Stimulated activated naive CD8-positive, alpha-beta T cell treated with anti-CD3 and anti-CD28 coated beads, Interleukin-15, amount 100 ng/mL, for 72 hours (primary cell): Measurements from ENCODE around the gene PCBP2.
A peak's percentile ranks its signal among the peaks of the same experiment; 100 is the strongest.
"Not testable (repeated sequence)": the region's sequence is repeated elsewhere in the genome, so short reads cannot be mapped to it uniquely, and the experiment has no call there.

Source experiments
- ATAC-seq: fragments of 150-1000 bp; cut with Tn5 transposase; 2 replicates; pipeline ENCODE4 v1.10.0; 2021; ENCODE audit warnings: mild to moderate bottlenecking, moderate library complexity
- DNase-seq, 2 donors: peaks; one replicate each; pipeline ENCODE4 v3.0.0; 2021 to 2022
- H3K27ac Mint-ChIP-seq, 2 donors: one replicate each; pipeline ENCODE4 v1.8.0; 2022; ENCODE audit warnings: mild to moderate bottlenecking in 2 of 2, mixed read lengths in 2 of 2, moderate library complexity in 2 of 2
- H3K27me3 Mint-ChIP-seq: one replicate; pipeline ENCODE4 v1.8.0; 2022; ENCODE audit warnings: mixed read lengths
- H3K4me1 Mint-ChIP-seq: one replicate; pipeline ENCODE4 v1.8.0; 2022; ENCODE audit warnings: mild to moderate bottlenecking, mixed read lengths
- H3K4me3 Mint-ChIP-seq, 2 donors: one replicate each; pipeline ENCODE4 v1.8.0; 2022; ENCODE audit warnings: mild to moderate bottlenecking in 2 of 2, mixed read lengths in 2 of 2, moderate library complexity in 1 of 2
- H3K9me3 Mint-ChIP-seq, 2 donors: one replicate each; pipeline ENCODE4 v1.8.0; 2022; ENCODE audit warnings: mixed read lengths in 2 of 2

PCBP2 gene

DNA sequence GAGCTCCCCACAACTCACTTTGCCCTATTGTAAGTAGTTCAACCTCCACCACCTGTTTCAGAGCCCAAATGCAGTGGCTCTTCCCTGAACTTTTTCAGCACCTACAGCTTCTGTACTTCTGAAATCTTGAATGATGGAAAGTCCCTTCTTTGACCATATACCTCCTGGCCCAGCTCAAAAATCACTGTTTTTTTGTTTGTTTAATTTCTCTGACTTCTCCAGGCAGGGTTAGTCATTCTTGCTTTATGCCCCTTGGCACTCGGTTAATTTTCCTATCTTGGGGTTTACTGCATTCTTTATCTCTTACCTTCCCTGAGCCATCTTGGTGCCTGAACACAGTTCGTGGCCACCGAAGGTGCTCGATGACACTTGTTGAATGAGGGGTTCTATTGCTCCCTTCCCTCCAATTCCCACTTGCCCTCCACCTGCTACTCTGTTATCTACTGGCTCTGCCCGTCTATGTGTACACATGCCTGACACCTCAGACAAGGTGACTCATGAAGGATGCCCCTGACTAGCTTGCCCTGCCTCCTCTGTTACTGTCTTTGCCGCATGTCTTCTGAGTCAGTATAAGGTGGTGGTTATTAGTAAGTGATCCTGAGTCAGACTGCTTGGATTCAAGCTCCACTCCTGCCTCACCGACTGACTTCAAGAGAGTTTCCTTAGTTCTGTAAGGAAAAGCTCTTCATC is 23.9 kb upstream of the PCBP2 start:
- Mint-ChIP-seq H3K27me3 (no peaks in the 10 kb centered on the region), H3K9me3 (no peaks in the 10 kb centered on the region), H3K4me1 (peaks cover 10% of the 10 kb centered on the region), H3K27ac (peak overlapping the region in 1 of 2 donors; percentile 63), H3K4me3 (no peak overlapping the region)
- DNase-seq (peak; percentile 20 to 42), ATAC-seq (peak; percentile 97)

DNA sequence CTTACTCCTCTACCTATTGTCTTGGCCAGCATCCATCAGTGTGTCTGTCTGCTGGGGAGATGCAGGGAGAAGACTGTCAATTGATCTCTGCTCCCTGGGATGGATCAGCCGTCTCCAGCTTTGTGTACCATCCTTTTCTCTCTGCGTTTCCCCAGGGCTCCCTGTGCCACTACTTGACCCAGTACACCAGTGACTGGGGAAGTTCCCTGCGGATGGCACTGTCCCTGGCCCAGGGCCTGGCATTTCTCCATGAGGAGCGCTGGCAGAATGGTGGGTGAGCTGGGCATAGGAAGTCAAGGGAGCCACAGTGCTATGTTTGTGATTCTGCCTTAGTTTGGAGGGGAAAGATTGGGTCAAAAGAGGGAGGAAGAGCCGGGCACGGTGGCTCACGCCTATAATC is 23.2 kb upstream of the PCBP2 start:
- ATAC-seq, result no peak
- Mint-ChIP-seq H3K9me3 (no peaks in the 10 kb centered on the region), H3K27ac (no peak overlapping the region), H3K27me3 (no peaks in the 10 kb centered on the region), H3K4me3 (no peak overlapping the region), H3K4me1 (peaks cover 10% of the 10 kb centered on the region)
- no peak for DNase-seq

DNA sequence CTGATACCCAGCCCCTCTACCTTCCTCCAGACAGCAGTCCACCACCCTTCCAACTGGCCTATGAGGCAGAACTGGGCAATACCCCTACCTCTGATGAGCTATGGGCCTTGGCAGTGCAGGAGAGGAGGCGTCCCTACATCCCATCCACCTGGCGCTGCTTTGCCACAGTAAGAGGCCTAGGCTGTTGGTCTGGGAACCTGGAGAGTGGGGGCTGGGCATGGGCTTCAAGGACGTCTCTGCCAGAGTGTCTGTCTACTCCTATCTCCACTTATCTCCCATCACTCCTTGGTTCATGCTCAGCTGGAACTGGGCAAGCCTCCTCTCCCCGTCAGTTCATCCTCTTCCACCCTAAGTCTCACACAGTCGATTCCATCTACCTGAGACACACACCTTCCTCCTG is 21.8 kb upstream of the PCBP2 start:
- no peak overlapping the region for H3K4me3 Mint-ChIP-seq
- H3K27ac Mint-ChIP-seq, result no peak overlapping the region
- DNase-seq (no peak), ATAC-seq (no peak)
- H3K4me1 Mint-ChIP-seq, result peaks cover 10% of the 10 kb centered on the region
- no peaks in the 10 kb centered on the region for H3K27me3 Mint-ChIP-seq
- H3K9me3 Mint-ChIP-seq, result no peaks in the 10 kb centered on the region

DNA sequence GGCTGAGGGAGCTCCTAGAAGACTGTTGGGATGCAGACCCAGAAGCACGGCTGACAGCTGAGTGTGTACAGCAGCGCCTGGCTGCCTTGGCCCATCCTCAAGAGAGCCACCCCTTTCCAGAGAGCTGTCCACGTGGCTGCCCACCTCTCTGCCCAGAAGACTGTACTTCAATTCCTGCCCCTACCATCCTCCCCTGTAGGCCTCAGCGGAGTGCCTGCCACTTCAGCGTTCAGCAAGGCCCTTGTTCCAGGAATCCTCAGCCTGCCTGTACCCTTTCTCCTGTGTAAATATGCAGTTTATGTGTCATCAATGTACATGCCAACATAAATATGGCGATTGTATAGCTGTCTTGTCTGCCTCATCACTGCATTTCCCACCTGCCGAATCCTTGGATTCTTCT is 20.7 kb upstream of the PCBP2 start:
- Mint-ChIP-seq H3K4me3 (no peak overlapping the region), H3K27me3 (no peaks in the 10 kb centered on the region), H3K4me1 (peaks cover 10% of the 10 kb centered on the region), H3K27ac (no peak overlapping the region), H3K9me3 (no peaks in the 10 kb centered on the region)
- no peak for ATAC-seq
- no peak for DNase-seq

DNA sequence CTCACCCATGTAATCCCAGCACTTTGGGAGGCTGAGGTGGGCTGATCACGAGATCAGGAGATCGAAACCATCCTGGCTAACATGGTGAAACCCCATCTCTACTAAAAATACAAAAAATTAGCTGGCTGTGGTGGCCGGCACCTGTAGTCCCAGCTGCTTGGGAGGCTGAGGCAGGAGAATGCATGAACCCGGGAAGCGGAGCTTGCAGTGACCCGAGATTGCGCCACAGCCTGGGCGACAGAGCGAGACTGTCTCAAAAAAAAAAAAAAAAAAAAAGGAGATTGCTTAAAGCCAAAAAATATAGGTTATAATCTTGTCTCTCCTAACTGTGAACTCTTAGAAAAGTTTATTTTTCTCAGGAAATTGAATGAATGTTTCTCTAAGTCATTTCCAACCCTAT is 16.6 kb upstream of the PCBP2 start:
- not testable (repeated sequence) for H3K4me1 Mint-ChIP-seq, H3K27ac Mint-ChIP-seq, H3K4me3 Mint-ChIP-seq, H3K9me3 Mint-ChIP-seq, H3K27me3 Mint-ChIP-seq, ATAC-seq, DNase-seq

DNA sequence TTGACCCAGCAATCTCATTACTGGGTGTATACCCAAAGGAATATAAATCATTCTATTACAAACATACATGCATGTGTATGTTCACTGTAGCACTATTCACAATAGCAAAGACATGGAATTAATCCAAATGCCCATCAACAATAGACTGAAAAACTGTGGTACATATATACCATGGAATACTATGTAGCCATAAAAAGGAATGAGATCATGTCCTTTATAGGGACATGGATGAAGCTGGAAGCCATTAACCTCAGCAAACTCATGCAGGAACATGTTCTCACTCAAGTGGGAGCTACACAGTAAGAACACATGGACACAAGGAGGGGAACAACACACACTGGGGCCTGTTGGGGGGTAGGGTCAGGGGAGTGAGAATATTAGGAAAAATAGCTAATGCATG is 12.3 kb upstream of the PCBP2 start:
- not testable (repeated sequence) for H3K27ac Mint-ChIP-seq, H3K27me3 Mint-ChIP-seq, H3K9me3 Mint-ChIP-seq, H3K4me3 Mint-ChIP-seq, ATAC-seq, DNase-seq
- peaks cover 26% of the 10 kb centered on the region for H3K4me1 Mint-ChIP-seq

DNA sequence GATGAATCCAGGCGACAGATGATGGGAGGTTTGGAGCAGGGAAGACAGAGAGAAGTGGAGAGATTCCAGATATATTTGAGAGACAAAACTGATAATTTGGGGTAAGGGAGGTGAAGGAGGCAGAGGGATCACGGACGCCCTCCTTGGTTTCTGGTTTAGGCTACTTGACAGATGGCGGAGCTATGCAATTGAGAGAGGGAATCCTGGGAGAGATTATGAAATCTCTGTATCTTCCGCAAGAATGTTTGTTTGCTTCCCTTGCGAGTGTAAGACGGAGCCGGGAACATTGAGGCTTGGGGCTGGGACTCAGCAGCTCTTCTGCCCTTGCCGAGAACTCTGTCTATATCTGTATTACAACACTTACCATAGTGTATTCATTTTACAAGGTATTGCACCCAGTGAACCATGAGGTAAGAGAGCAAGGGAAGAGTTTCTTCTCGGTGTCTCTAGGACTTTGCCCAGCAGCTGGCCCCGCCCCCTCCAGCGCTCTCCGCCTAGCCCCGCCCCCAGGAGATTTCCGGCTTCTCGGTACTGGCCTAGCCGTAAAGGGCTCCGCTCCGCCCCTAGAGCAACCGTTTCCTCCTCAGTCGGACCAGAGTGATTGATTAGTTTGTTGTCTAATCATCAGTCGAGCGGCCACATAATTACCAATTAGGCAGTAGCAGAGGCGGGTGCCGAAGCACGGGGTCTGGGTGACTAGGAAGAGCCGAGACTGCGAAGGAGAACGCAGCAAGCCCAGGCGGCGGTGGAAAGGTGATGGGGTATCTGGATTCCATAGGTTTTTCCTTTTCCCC is 10.7 kb upstream of the PCBP2 start, which contains the start of gene PRR13:
Gene PRR13 (plus strand): TSS at position 695 of the 794 bp plus-strand sequence. CDS start 981 bp downstream, outside the sequence.
- Mint-ChIP-seq H3K4me3 (peak within 1 kb of the TSS; percentile 82 to 94), H3K27me3 (no peaks in the 10 kb centered on the region), H3K9me3 (no peaks in the 10 kb centered on the region), H3K4me1 (peaks cover 42% of the 10 kb centered on the region), H3K27ac (peak within 1 kb of the TSS; percentile 92 to 95)
- DNase-seq (peak; percentile 93 to 97), ATAC-seq (peak; percentile 98)

DNA sequence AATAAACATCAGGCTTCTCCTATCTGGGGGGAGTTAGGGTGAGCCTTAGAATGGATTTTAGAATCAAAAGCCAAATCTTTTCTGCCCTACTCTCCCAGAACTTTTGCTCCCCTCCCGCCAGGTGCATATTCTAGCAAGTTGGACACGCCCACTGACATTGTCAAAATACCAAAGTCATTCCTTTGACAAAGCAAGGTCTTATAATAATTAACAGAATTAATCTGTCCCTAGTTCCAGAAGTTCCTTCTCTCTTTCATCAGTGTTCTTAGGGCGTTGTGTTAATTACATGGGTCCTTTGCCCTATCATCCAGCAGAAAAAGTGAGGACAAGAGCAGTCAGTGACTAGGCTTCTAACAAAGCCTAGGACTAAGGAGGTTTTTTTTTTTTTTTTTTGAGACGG is 7.9 kb upstream of the PCBP2 start:
- Mint-ChIP-seq H3K4me1 (peaks cover 47% of the 10 kb centered on the region), H3K27ac (peak overlapping the region in 1 of 2 donors; percentile 69), H3K9me3 (no peaks in the 10 kb centered on the region), H3K27me3 (no peaks in the 10 kb centered on the region), H3K4me3 (peak overlapping the region; percentile 62 to 79)
- DNase-seq (no peak), ATAC-seq (no peak)

DNA sequence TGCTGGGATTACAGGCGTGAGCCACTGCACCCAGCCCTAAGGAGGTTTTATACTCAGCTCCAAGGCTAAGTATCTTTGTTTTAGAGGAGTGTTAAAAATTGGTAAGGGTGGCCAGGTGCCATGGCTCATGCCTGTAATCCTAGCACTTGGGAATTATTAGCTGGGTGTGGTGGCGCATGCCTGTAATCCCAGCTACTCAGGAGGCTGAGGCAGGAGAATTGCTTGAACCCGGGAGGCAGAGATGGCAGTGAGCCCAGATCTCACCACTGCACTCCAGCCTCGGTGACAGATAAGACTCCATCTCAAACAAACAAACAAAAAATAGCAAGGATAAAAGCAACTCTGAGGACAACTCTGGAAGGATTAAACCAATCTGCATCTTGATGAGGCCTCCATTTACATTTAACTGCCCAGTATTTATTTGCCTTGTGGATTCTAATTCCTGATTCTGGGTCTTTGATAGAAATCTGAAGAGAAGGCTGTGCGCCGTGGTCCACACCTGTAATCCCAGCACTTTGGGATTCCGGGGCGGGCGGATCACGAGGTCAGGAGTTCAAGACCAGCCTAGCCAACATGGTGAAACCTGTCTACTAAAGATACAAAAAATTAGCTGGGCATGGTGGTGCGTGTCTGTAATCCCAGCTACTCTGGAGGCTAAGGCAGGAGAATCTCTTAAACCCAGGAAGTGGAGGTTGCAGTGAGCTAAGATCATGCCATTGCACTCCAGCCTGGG is 7.1 kb upstream of the PCBP2 start:
- DNase-seq, H3K9me3 Mint-ChIP-seq, ATAC-seq, H3K27me3 Mint-ChIP-seq: not testable (repeated sequence)
- Mint-ChIP-seq H3K4me1 (peaks cover 47% of the 10 kb centered on the region), H3K27ac (peak overlapping the region; percentile 23 to 72), H3K4me3 (peak overlapping the region; percentile 27 to 33)

DNA sequence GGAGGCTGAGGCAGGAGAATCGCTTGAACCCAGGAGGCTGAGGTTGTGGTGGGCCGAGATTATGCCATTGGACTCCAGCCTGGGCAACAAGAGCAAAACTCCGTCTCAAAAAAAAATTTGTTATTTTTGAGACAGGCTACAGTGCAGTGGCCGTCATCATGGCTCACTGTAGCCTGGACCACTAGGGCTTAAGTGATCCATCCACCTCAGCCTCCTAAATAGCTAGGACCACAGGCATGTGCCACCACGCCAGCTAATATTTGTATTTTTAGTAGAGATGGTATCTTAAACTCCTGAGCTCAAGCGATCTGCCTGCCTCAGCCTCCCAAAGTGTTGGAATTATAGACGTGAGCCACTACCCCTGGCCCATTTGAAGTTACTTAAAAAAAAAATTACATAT is 966 bp upstream of the PCBP2 start:
- no peaks in the 10 kb centered on the region for H3K9me3 Mint-ChIP-seq
- peaks cover 59% of the 10 kb centered on the region for H3K4me1 Mint-ChIP-seq
- H3K27me3 Mint-ChIP-seq, result no peaks in the 10 kb centered on the region
- H3K4me3 Mint-ChIP-seq, result no peak overlapping the region
- ATAC-seq (no peak), DNase-seq (no peak)
- no peak overlapping the region for H3K27ac Mint-ChIP-seq

DNA sequence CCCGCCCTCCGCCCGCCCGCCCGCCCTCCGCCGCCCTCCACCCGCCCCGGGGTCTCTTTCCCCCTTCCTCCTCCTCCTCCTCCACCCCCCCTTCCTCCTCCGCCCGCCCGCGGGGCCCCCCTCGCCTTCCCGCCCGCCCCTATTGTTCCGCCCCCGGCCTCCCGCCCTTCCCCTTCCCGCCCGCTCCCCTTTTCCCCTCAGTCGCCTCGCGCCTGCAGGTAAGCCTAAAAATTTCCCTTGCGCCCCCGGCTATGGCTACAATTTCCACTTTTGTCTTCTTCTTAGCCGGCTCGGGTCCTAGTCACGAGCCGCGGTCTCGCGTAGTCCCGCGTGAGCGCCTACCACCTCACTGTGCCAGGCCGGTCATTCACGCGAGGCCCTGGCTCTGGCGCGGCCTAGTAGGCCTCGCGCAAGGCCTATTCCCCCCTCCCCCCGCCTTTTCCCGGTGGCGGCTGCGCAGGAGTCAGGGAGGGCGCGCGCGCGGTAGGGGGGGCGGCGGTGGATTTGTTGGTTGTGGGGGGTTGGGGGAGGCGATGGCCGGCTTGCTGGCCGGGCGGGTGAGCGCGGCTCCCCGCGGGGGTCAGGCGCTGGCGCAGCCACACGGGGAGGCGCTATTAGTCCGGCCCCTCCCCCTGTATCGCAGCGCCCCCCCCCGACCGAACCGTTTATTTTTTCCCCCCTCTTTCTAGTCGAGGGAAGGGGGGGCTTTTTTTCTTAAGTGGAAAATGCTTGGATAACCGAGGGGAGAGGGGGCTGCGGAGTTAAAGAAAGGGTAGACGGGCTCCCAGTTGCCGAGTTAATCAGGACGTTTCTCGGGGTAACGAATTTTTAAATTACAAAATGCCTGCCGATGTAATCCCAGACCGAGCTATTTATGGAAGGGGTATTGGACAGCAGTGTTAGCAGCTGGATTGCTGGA is 516 bp downstream of the PCBP2 start:
- ATAC-seq (peak; percentile 48), DNase-seq (peak; percentile 79 to 82)
- H3K4me3 Mint-ChIP-seq, result peak overlapping the region; percentile 86 to 94
- H3K27ac Mint-ChIP-seq, result peak overlapping the region; percentile 98 to 100
- H3K4me1 Mint-ChIP-seq, result peaks cover 57% of the 10 kb centered on the region
- no peaks in the 10 kb centered on the region for H3K9me3 Mint-ChIP-seq
- no peaks in the 10 kb centered on the region for H3K27me3 Mint-ChIP-seq

DNA sequence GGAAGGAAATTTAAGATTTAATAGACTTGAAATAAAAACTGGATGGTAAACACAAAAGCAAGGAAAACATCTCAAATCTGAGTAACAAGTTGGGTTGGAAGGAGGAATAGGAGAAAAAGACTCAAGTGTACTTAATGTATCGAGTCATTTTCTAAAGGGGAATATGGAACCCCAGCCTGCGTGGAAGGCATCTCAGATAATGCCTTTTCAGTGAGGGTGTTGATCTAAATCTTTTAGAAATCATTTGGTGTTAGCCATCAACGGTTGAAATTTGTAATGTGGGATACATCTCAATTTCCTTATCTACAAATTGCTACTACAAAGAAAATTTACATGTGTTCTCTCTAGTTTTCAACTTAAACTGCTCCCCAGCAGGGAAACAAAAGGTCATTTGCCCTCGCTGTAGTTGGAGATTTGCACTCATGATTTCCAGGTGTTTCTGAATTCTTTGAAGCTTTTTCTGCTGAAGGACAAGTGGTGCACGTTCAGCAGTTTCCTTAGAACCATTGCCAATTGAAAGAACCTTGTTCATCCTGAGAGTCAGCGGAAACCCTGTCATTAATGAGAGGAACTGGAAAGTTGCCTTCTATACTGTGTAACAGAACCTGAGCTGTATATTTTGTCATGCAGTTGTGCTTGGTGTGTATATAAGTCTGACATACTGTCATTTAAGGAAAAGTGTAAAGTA is 2.2 kb downstream of the PCBP2 start:
- peaks cover 67% of the 10 kb centered on the region for H3K4me1 Mint-ChIP-seq
- peak overlapping the region; percentile 86 to 94 for H3K4me3 Mint-ChIP-seq
- ATAC-seq, result no peak

DNA sequence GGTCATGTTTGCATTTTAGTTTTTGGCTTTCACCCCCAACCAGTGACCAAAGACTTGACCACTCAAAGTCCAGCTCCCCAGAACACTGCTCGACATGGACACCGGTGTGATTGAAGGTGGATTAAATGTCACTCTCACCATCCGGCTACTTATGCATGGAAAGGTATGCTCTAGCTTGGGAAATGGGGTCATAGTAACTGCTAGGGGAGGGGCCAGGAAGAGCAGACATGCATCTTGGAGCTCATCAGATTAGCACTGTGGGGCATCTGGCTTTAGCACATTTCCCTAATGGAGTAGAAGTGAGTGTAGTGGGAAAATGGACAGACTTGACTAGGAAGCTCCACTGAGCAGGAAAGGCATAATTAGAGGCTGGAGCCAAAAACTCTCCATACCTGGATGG is 2.8 kb downstream of the PCBP2 start:
- Mint-ChIP-seq H3K4me1 (peaks cover 72% of the 10 kb centered on the region), H3K9me3 (no peaks in the 10 kb centered on the region), H3K27me3 (no peaks in the 10 kb centered on the region), H3K27ac (peak overlapping the region in 1 of 2 donors; percentile 60), H3K4me3 (peak overlapping the region in 1 of 2 donors; percentile 86)
- ATAC-seq (no peak), DNase-seq (no peak)

More for the DNA sequence above, 2.2 kb downstream of the PCBP2 start:
- no peaks in the 10 kb centered on the region for H3K27me3 Mint-ChIP-seq
- peak overlapping the region; percentile 69 to 100 for H3K27ac Mint-ChIP-seq
- H3K9me3 Mint-ChIP-seq, result no peaks in the 10 kb centered on the region
- DNase-seq, result no peak

DNA sequence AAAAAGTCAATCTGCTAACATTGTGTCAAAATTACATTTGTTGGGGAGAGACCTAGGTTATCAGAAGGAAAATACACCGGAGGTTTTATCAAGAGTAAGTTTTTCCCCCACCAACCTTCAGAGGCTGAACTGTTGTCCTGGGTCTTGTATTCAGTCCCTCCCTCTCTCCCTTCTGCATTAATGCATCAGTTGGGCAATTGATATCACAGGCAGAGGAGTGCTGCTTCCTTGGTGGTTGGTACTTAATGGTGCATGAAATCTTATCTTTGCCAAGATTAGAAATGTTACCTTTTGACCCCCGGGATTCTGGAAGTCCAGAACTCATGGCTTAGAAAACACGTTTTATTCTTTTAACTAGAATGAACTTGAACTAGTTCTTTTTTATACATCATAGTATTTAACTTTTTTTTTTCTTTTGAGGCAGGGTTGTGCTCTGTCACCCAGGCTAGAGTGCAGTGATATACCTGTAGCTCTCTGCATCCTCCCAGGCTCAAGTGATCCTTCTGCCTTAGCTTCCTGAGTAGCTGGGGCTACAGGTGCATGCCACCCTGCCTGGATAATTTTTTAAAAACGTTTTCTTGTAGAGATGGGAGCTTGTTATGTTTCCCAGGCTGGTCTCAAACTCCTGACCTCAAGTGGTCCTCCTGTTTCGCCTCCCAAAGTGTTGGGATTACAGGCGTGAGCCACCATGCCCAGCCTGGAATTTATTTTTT is 4.9 kb downstream of the PCBP2 start:
- ATAC-seq (no peak), DNase-seq (no peak)
- peaks cover 77% of the 10 kb centered on the region for H3K4me1 Mint-ChIP-seq
- H3K9me3 Mint-ChIP-seq, result no peaks in the 10 kb centered on the region
- H3K27me3 Mint-ChIP-seq, result no peaks in the 10 kb centered on the region
- no peak overlapping the region for H3K4me3 Mint-ChIP-seq
- H3K27ac Mint-ChIP-seq, result peak overlapping the region; percentile 52 to 90
